Parietal lobe (tissue), 2 donors: ENCODE data around the gene UBE2C. TPM values are rescaled to one million over a fixed set of nuclear protein-coding genes. Genes with fewer than 3 reads are reported as not detected.

Experiments
- small RNA-seq: library from RNA; depleted of rRNA; stranded (forward); fragments of <200 nt; gene quantifications from one replicate; pipeline ENCODE3, GENCODE V24; 2014; ENCODE audit warnings: low replicate concordance
- total RNA-seq: library from RNA; depleted of rRNA; stranded (reverse); fragments of >200 nt; gene quantifications from one replicate; pipeline ENCODE4 v1.2.3, GENCODE V29; 2014

Gene UBE2C
- 10.6 TPM for total RNA-seq

DNA sequence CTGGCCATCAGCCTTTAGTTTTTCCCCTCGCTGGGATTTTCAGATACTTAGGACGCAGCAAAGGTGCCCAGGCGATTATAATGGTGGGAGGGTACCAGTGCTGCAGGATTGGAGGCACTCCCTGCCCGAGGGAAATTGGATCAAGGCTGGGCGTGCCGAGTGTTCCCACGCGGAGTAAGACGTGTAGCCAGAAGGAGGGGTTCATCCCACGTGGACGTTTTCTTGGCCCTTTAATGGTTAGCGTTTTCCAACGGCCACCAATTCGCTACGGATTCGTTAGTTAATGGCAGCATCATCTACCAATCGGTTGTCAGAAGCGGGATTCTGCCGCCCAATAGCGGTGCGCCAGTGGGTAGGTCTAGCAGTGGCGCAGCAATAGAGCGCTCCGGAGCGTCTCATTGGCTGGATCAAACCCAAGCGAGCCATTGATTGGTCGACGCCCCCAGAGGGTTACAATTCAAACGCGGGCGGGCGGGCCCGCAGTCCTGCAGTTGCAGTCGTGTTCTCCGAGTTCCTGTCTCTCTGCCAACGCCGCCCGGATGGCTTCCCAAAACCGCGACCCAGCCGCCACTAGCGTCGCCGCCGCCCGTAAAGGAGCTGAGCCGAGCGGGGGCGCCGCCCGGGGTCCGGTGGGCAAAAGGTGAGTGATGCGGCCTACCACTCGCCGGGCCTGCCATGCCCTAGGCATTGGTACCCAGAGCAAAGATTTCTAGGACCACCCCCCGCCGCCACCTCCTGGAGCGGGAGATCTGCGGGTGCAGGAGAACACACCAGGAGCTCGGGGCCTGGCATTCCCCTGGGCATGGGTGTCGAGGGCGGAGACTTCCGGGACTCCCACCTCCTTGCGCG, at the start of gene UBE2C:
UBE2C (plus strand) TSS at position 488 of the 849 bp plus-strand sequence; CDS start at position 540, 52 bp downstream.

DNA sequence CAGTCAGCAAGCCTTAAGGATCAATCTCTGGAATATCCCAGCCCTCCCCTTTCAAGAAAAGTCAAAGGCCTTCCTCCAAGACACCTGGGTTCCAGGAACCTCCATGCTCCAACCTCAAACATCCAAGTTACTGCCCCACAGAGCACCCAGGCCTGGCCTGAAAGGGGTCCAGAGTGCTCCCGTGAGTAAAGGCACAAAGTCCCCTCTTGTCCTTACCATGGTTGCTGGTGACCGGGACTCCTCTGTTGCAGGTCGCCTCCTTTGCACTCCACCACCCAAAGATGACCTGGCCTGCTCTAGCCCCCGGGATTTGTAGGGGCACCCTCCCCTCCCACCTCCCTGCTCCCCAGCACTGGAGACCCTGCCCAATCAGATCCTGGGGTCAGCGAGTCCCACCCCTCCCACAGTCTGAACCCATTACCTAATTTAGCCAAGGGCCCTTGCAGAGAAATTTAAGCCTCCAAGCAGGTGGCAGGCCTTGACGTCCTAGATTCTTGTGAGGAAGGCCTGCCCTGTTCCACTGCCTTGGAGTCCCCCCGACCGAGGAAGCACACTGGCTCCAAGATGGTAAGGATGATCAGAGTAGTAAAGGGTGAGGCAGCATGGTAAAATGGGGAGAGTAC, 14.7 kb downstream of the UBE2C start, which contains the start of gene TNNC2:
TNNC2 (minus strand) TSS at position 283 of the 623 bp plus-strand sequence; CDS start at position 219, 64 bp downstream.

DNA sequence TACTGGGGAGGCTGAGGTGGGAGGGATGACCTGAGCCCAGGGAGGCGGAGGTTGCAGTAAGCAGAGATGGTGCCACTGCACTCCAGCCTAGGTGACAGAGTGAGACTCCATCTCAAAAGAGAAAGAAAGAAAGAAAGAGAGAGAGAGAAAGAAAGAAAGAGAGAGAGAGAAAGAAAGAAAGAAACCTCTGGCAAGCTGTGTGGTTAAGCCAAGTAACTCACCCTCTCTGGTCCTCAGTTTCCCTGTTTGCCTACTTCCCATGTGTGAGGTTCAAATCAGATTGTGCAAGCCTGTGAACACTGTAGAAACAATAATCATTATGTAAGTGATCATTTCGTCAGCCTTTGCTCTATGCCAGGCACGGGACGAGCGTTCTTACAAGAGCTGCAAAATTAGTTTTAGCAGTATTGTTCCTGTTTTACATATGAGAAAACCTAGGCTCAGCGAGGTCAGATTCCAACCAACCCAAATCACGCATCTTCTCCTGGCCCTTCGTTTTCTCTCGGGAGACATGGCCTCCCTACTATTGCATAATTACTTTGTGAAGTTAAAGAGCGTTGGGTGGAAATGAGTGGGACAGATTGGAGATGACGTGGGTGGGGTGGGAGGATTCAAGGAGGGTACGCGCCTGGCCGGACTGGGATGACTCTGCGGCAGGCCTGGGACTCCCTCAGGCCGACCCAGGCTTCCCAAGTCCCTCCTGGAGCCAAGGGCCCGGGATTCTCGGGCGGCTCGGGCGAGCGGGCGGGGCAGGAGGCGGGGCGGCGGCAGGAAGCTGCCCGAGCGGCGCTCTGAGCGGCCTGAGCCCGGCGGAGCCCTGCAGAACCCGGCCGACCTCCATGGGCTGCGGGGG, 20.8 kb downstream of the UBE2C start, which contains the start of gene SNX21:
SNX21 (plus strand) TSS at position 770 of the 853 bp plus-strand sequence. CDS start 121 bp downstream, outside the sequence.

DNA sequence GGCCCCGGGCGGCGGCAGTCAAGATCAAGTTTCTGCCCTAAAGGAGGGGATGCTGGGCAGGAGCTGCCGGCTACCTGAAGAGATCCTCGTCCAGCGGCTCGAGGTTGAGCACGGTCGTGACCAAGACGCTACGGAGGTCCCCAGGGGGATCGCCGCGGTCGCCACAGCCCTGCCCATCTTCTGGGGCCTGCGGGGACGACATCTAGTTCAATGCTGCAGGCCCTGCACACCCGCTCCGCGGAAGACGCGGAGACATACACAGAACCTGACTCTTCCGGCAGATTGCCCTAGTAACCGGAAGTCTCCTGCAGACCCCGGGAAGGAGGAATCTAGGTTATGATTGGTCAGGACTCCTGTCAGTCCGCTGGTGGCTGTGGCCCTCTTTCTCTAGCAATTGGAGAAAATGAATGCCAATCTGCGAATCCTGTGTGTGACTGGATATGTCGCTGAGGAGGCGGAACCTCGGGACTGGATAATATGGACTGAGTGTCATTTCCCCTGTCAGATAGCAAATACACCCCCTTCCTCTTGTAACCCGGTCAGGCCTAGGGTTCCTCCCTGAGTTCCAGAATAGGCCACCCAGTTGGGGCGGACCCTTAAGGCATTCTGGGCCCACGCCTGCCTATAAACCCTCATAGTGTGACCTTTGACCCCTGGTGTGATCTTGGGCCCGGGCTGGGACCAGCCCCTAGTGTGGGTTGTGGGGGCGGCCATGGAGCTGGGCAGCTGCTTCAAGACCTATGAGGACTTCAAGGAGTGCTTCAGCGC, 44.9 kb downstream of the UBE2C start, which contains the start of the genes ACOT8 and ZSWIM3:
ACOT8 (minus strand) TSS at position 279 of the 768 bp plus-strand sequence; CDS start at position 202, 77 bp downstream.
ZSWIM3 (plus strand) TSS at position 501 of the 768 bp plus-strand sequence; CDS start at position 713, 212 bp downstream.

Small RNA genes lying within 50 kb of the gene (small RNA-seq; reads per million reads assigned to genes)
- not detected for gene RNU6ATAC38P

Other genes with a start within 250 kb of the UBE2C start
- not detected for gene WFDC8, start 233.4 kb upstream of the UBE2C start, total RNA-seq
- not detected for gene WFDC10A, start 182.9 kb upstream of the UBE2C start, total RNA-seq
- not detected for gene WFDC9, start 181.4 kb upstream of the UBE2C start, total RNA-seq
- gene WFDC11, start 142.4 kb upstream of the UBE2C start, total RNA-seq, result not detected
- not detected for gene WFDC13, start 110.6 kb upstream of the UBE2C start, total RNA-seq
- not detected for gene WFDC10B, start 107.6 kb upstream of the UBE2C start, total RNA-seq
- not detected for gene SPINT4, start 90.3 kb upstream of the UBE2C start, total RNA-seq
- gene WFDC3, start 20.8 kb upstream of the UBE2C start, total RNA-seq, result not detected
- gene DNTTIP1, start 20.7 kb upstream of the UBE2C start, total RNA-seq, result 10.0 TPM
- not detected for gene TNNC2, start 14.7 kb downstream of the UBE2C start, total RNA-seq
- 21.3 TPM for gene SNX21, start 21.2 kb downstream of the UBE2C start, total RNA-seq
- 33.2 TPM for gene ACOT8, start 44.7 kb downstream of the UBE2C start, total RNA-seq
- gene ZSWIM3, start 45.0 kb downstream of the UBE2C start, total RNA-seq, result 14.4 TPM
- gene ZSWIM1, start 68.6 kb downstream of the UBE2C start, total RNA-seq, result 7.8 TPM
- gene SPATA25, start 75.0 kb downstream of the UBE2C start, total RNA-seq, result 4.4 TPM
- gene NEURL2, start 78.6 kb downstream of the UBE2C start, total RNA-seq, result 6.9 TPM
- 21.9 TPM for gene CTSA, start 78.7 kb downstream of the UBE2C start, total RNA-seq
- gene PLTP, start 99.5 kb downstream of the UBE2C start, total RNA-seq, result 13.5 TPM
- 23.8 TPM for gene PCIF1, start 122.0 kb downstream of the UBE2C start, total RNA-seq
- gene ZNF335, start 159.6 kb downstream of the UBE2C start, total RNA-seq, result 31.0 TPM
- gene MMP9, start 196.3 kb downstream of the UBE2C start, total RNA-seq, result not detected
- 33.8 TPM for gene SLC12A5, start 216.6 kb downstream of the UBE2C start, total RNA-seq